ENCODE results near the gene CORO1C. TPM values are rescaled to one million over a fixed set of nuclear protein-coding genes. Genes with fewer than 3 reads are reported as not detected.

The CORO1C gene
- polyA plus RNA-seq, 1 of the 3 experiments (the other 2 are of a cell fraction) = 150 TPM

DNA sequence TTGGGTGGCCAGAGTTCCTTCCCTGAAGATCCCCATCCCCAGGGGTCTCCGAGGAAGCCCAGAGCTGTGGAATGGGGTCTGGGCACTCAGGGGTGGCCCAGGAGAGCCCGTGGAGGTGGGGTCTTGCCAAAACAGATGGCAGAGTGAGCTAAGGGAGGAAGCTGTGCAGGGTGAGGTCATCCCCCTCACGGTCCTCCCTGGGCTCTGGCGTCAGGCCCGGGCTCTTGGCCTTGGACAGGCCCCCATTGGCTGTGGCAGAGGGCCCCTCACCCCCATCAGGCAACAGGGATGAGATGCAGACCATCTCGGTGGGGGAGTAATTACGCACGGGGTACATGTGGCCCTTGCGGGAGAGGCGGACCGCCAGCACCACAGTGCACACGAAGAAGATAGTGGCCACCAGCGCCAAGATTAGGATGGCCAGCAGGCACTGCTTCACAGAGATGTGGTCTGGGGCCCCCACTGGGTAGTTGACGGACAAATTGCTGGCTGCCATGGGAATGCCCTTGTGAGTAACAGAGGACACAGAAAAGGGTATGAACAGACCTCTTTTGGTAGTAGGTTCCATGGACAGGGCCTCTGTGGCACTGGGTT is 108.3 kb downstream of the CORO1C start:
- 77% methylated on average over 14 of the region's 14 CpGs for WGBS (ENCODE audit: low lambda C conversion rate)
- no peak overlapping the region for H3K27ac ChIP-seq (ENCODE audit: low read depth in 2 of 2, low read length in 1 of 2)

DNA sequence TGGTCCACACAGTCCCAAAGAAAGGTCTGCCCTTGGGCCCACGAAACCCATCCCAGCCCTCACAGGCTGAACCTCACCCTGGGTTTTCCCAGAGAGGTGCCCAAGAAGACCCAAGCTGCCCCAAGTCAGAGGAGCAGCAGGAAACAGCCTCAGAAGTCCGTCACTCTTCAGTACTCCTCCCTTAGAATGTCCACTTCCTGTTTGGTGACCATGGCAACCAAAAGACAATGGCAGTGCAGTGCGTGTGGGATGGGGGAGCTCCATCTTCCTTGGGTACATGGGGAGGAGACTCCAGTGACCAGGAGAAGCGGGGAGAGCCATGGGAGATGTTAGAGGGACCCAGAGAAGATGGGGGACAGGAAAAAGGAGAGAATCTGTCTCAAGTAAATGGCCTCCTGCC is 108.9 kb downstream of the CORO1C start:
- Histone ChIP-seq H3K4me3 (ENCODE audit: low read depth in 2 of 2, low read length in 1 of 2) (no peak overlapping the region), H3K9me2 (no peaks in the 10 kb centered on the region), H2AFZ (ENCODE audit: low read depth) (peak overlapping the region; percentile 83), H3F3A (replicated peaks; ENCODE audit: insufficient read depth) (no peaks in the 10 kb centered on the region), H3K4me2 (no peak overlapping the region), H3K9me3 (no peaks in the 10 kb centered on the region), H3K4me1 (ENCODE audit: control insufficient read depth in 1 of 2, insufficient read depth in 2 of 2, low read depth in 1 of 2, low read length in 1 of 2) (no peaks in the 10 kb centered on the region; a peak in 2 of 4 replicates), H3K27ac (ENCODE audit: low read depth in 2 of 2, low read length in 1 of 2) (no peak overlapping the region), H4K20me1 (ENCODE audit: insufficient read depth) (no peaks in the 10 kb centered on the region), H3K27me3 (ENCODE audit: insufficient read depth) (no peaks in the 10 kb centered on the region), H3K79me2 (ENCODE audit: insufficient read depth) (no peaks in the 10 kb centered on the region), H3K9ac (no peak overlapping the region), H3K36me3 (replicated peaks in 1 of 2; ENCODE audit: control insufficient read depth in 1 of 2, insufficient read depth in 2 of 2, low read length in 1 of 2) (no peaks in the 10 kb centered on the region)
- CTCF ChIA-PET = interaction anchor here (0.6 to 19.2 kb wide), 4 partner anchors 12 to 56 kb away, joined by 3 to 503 read pairs (median 5); partner anchors contain the start of genes ISCU and SART3
- POLR2A ChIA-PET = no interaction called here
- TF ChIP-seq RFX5 (IDR thresholded peaks at IDR 0.05; ENCODE audit: low read length) (no peak), RAD21 (IDR thresholded peaks at IDR 0.05; ENCODE audit: low read length) (no peak), MXI1 (IDR thresholded peaks at IDR 0.05; ENCODE audit: low read depth, low read length) (no peak)
- TF ChIP-seq, protein P1, sequence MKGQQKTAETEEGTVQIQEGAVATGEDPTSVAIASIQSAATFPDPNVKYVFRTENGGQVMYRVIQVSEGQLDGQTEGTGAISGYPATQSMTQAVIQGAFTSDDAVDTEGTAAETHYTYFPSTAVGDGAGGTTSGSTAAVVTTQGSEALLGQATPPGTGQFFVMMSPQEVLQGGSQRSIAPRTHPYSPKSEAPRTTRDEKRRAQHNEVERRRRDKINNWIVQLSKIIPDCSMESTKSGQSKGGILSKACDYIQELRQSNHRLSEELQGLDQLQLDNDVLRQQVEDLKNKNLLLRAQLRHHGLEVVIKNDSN (IDR thresholded peaks at IDR 0.05; ENCODE audit: borderline replicate concordance, low read depth) = no peak
- no peak for DNase-seq
- 68% methylated on average over 4 of the region's 4 CpGs for WGBS (ENCODE audit: low lambda C conversion rate)

More for the DNA sequence above, 108.3 kb downstream of the CORO1C start:
- Histone ChIP-seq H2AFZ (ENCODE audit: low read depth) (peak overlapping the region; percentile 83), H3K36me3 (replicated peaks in 1 of 2; ENCODE audit: control insufficient read depth in 1 of 2, insufficient read depth in 2 of 2, low read length in 1 of 2) (no peaks in the 10 kb centered on the region), H3K9me2 (no peaks in the 10 kb centered on the region), H3K27me3 (ENCODE audit: insufficient read depth) (no peaks in the 10 kb centered on the region), H3K4me3 (ENCODE audit: low read depth in 2 of 2, low read length in 1 of 2) (no peak overlapping the region), H4K20me1 (ENCODE audit: insufficient read depth) (no peaks in the 10 kb centered on the region), H3K79me2 (ENCODE audit: insufficient read depth) (no peaks in the 10 kb centered on the region), H3F3A (replicated peaks; ENCODE audit: insufficient read depth) (peaks cover 4% of the 10 kb centered on the region), H3K4me2 (no peak overlapping the region), H3K4me1 (ENCODE audit: control insufficient read depth in 1 of 2, insufficient read depth in 2 of 2, low read depth in 1 of 2, low read length in 1 of 2) (peaks cover 0 to 2% of the 10 kb centered on the region in 2 experiments; a peak in 2 of 4 replicates), H3K9me3 (no peaks in the 10 kb centered on the region), H3K9ac (no peak overlapping the region)
- ChIA-PET CTCF (interaction anchor here (1.1 to 19.2 kb wide), 2 partner anchors 41 to 56 kb away, joined by 3 to 503 read pairs; partner anchors contain the start of genes ISCU and SART3), POLR2A (no interaction called here)
- no peak for DNase-seq
- no peak for TF ChIP-seq POLR2AphosphoS5 (IDR thresholded peaks at IDR 0.05; ENCODE audit: low read depth, low read length)
- TF ChIP-seq FOSL2 (IDR thresholded peaks at IDR 0.05; ENCODE audit: borderline replicate concordance, low read depth) = no peak
- TF ChIP-seq RFX5 (IDR thresholded peaks at IDR 0.05; ENCODE audit: low read length) = no peak
- TF ChIP-seq RXRA (IDR thresholded peaks at IDR 0.05; ENCODE audit: borderline replicate concordance, low read depth) = no peak
- TF ChIP-seq GATA2 (CRISPR knock-in tag; IDR thresholded peaks at IDR 0.05) = no peak
- no peak for TF ChIP-seq RCOR1 (IDR thresholded peaks at IDR 0.05; ENCODE audit: low read length)
- TF ChIP-seq TEAD4 (IDR thresholded peaks at IDR 0.05; ENCODE audit: borderline replicate concordance, insufficient read depth) = no peak
- TF ChIP-seq NRF1 (IDR thresholded peaks at IDR 0.05; ENCODE audit: low read depth, low read length) = no peak
- TF ChIP-seq MXI1 (IDR thresholded peaks at IDR 0.05; ENCODE audit: low read depth, low read length) = no peak
- TF ChIP-seq GABPA (IDR thresholded peaks at IDR 0.05; ENCODE audit: low read depth) = no peak
- TF ChIP-seq, protein P2, sequence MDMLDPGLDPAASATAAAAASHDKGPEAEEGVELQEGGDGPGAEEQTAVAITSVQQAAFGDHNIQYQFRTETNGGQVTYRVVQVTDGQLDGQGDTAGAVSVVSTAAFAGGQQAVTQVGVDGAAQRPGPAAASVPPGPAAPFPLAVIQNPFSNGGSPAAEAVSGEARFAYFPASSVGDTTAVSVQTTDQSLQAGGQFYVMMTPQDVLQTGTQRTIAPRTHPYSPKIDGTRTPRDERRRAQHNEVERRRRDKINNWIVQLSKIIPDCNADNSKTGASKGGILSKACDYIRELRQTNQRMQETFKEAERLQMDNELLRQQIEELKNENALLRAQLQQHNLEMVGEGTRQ (IDR thresholded peaks at IDR 0.05; ENCODE audit: borderline replicate concordance, low read depth, low read length) = no peak
- TF ChIP-seq ELF1 (IDR thresholded peaks at IDR 0.05) = no peak
- TF ChIP-seq, protein P3, sequence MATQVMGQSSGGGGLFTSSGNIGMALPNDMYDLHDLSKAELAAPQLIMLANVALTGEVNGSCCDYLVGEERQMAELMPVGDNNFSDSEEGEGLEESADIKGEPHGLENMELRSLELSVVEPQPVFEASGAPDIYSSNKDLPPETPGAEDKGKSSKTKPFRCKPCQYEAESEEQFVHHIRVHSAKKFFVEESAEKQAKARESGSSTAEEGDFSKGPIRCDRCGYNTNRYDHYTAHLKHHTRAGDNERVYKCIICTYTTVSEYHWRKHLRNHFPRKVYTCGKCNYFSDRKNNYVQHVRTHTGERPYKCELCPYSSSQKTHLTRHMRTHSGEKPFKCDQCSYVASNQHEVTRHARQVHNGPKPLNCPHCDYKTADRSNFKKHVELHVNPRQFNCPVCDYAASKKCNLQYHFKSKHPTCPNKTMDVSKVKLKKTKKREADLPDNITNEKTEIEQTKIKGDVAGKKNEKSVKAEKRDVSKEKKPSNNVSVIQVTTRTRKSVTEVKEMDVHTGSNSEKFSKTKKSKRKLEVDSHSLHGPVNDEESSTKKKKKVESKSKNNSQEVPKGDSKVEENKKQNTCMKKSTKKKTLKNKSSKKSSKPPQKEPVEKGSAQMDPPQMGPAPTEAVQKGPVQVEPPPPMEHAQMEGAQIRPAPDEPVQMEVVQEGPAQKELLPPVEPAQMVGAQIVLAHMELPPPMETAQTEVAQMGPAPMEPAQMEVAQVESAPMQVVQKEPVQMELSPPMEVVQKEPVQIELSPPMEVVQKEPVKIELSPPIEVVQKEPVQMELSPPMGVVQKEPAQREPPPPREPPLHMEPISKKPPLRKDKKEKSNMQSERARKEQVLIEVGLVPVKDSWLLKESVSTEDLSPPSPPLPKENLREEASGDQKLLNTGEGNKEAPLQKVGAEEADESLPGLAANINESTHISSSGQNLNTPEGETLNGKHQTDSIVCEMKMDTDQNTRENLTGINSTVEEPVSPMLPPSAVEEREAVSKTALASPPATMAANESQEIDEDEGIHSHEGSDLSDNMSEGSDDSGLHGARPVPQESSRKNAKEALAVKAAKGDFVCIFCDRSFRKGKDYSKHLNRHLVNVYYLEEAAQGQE (IDR thresholded peaks at IDR 0.05; ENCODE audit: low read depth, low read length) = no peak
- TF ChIP-seq TAF1 (IDR thresholded peaks at IDR 0.05; ENCODE audit: borderline replicate concordance, low read depth, low read length) = no peak
